Kidney epithelial cell (primary cell): ENCODE measurements around the gene SLC2A10. TPM values are rescaled to one million over a fixed set of nuclear protein-coding genes. Genes with fewer than 3 reads are reported as not detected.

Source experiments
- DNase-seq: peaks from one replicate; pipeline ENCODE4 v3.0.0-alpha.2; 2010; ENCODE audit warnings: low read depth
- H3K27me3 ChIP-seq: 2 replicates; pipeline ENCODE4 v1.6.0; 2011; ENCODE audit warnings: low read length; ENCODE audit not compliant: control insufficient read depth, insufficient read depth
- H3K36me3 ChIP-seq: 2 replicates; pipeline ENCODE4 v1.5.1; 2011; ENCODE audit warnings: low read length; ENCODE audit not compliant: control insufficient read depth, insufficient read depth
- H3K4me3 ChIP-seq: 2 replicates; pipeline ENCODE4 v1.5.1; 2011; ENCODE audit warnings: low read depth, mild to moderate bottlenecking, control low read depth, low read length
- CTCF ChIP-seq: IDR thresholded peaks from 2 replicates; pipeline ENCODE4 v1.5.1; 2011; ENCODE audit warnings: mild to moderate bottlenecking, moderate library complexity, low read length, control low read depth, inconsistent platforms; ENCODE audit not compliant: insufficient read depth, poor library complexity, severe bottlenecking
- total RNA-seq: library from RNA; depleted of rRNA; stranded (reverse); fragments of >200 nt; gene quantifications from 2 replicates; pipeline ENCODE4 v1.2.3, GENCODE V29; 2015

SLC2A10 gene
- total RNA-seq, 1 donor from 2014 or later: 11.9 TPM

GRCh38 chr20:46720019-46720418 lies 10.6 kb downstream of the SLC2A10 start:
- DNase-seq: no peak
- TF ChIP-seq CTCF: no peak

GRCh38 chr20:46720776-46721425 lies 11.5 kb downstream of the SLC2A10 start:
- DNase-seq: no peak
- Histone ChIP-seq H3K4me3 (no peak overlapping the region), H3K36me3 (no peaks in the 10 kb centered on the region), H3K27me3 (no peaks in the 10 kb centered on the region)
- no peak for TF ChIP-seq CTCF

More at GRCh38 chr20:46720019-46720418, 10.6 kb downstream of the SLC2A10 start:
- Histone ChIP-seq H3K36me3 (no peaks in the 10 kb centered on the region), H3K27me3 (no peaks in the 10 kb centered on the region), H3K4me3 (no peak overlapping the region)

- DNase-seq: no peak
- no peaks in the 10 kb centered on the region for H3K36me3 ChIP-seq
- no peak overlapping the region for H3K4me3 ChIP-seq
- no peaks in the 10 kb centered on the region for H3K27me3 ChIP-seq
- TF ChIP-seq CTCF: no peak
These were observed 12.0 kb downstream of the SLC2A10 start for GRCh38 chr20:46721476-46721875.

GRCh38 chr20:46722450-46722849 lies 13.0 kb downstream of the SLC2A10 start:
- H3K36me3 ChIP-seq: no peaks in the 10 kb centered on the region
- no peak for DNase-seq
- no peak for TF ChIP-seq CTCF

GRCh38 chr20:46723039-46723438 lies 13.6 kb downstream of the SLC2A10 start:
- Histone ChIP-seq H3K36me3 (no peaks in the 10 kb centered on the region), H3K4me3 (no peak overlapping the region), H3K27me3 (no peaks in the 10 kb centered on the region)
- no peak for TF ChIP-seq CTCF
- no peak for DNase-seq

More at GRCh38 chr20:46722450-46722849, 13.0 kb downstream of the SLC2A10 start:
- no peaks in the 10 kb centered on the region for H3K27me3 ChIP-seq
- no peak overlapping the region for H3K4me3 ChIP-seq

- DNase-seq: no peak
- Histone ChIP-seq H3K4me3 (no peak overlapping the region), H3K27me3 (no peaks in the 10 kb centered on the region), H3K36me3 (no peaks in the 10 kb centered on the region)
- no peak for TF ChIP-seq CTCF
These were observed 15.0 kb downstream of the SLC2A10 start for GRCh38 chr20:46724343-46724959.
